Activated CD4-positive, alpha-beta T cell treated with anti-CD3 and anti-CD28 coated beads, Interleukin-2, amount 10 ng/mL, durations not matched to agents 7 days and 5 days (primary cell): ENCODE data around the gene SAMD15. TPM values are rescaled to one million over a fixed set of nuclear protein-coding genes. Genes with fewer than 3 reads are reported as not detected.
"Not testable (repeated sequence)": the region's sequence is repeated elsewhere in the genome, so short reads cannot be mapped to it uniquely, and the experiment has no call there.

Source experiments
- CTCF ChIA-PET: fragments of 350-600 bp; sonication (Branson Sonifier 250); formaldehyde crosslinking; loops from one replicate; lab custom pipeline; 2021; ENCODE audit warnings: antibody characterized with exemption; lab: Charles Lee
- POLR2A ChIA-PET: fragments of 350-600 bp; sonication (Branson Sonifier 250); formaldehyde crosslinking; loops from one replicate; lab custom pipeline; 2021; ENCODE audit warnings: antibody characterized with exemption; lab: Charles Lee
- DNase-seq: peaks from one replicate; pipeline ENCODE4 v3.0.0-alpha.2; 2020
- H3K27ac Mint-ChIP-seq: one replicate; pipeline ENCODE4 v1.8.0; 2021; ENCODE audit warnings: mild to moderate bottlenecking, moderate library complexity, mixed read lengths
- H3K27me3 Mint-ChIP-seq: one replicate; pipeline ENCODE4 v1.8.0; 2021; ENCODE audit warnings: mixed read lengths
- H3K36me3 Mint-ChIP-seq: one replicate; pipeline ENCODE4 v1.8.0; 2021; ENCODE audit warnings: low read depth, mixed read lengths
- H3K4me1 Mint-ChIP-seq: one replicate; pipeline ENCODE4 v1.8.0; 2021; ENCODE audit warnings: mixed read lengths
- H3K4me3 Mint-ChIP-seq: one replicate; pipeline ENCODE4 v1.8.0; 2021; ENCODE audit warnings: mild to moderate bottlenecking, moderate library complexity, mixed read lengths
- H3K9me3 Mint-ChIP-seq: one replicate; pipeline ENCODE4 v1.8.0; 2021; ENCODE audit warnings: mixed read lengths
- total RNA-seq, 2 experiments: library from RNA; stranded (reverse); gene quantifications; one replicate each; pipeline ENCODE4 v1.2.3, GENCODE V29; 2021

The SAMD15 gene
- under 1 TPM; 0.10 to 0.27 TPM for total RNA-seq

- Mint-ChIP-seq H3K9me3 (peaks cover 12% of the 10 kb centered on the region), H3K27ac (peak within 1 kb of the TSS; percentile 90), H3K4me3 (peak within 1 kb of the TSS; percentile 88), H3K4me1 (peaks cover 40% of the 10 kb centered on the region), H3K36me3 (peaks cover 30% of the 10 kb centered on the region), H3K27me3 (no peaks in the 10 kb centered on the region)
- POLR2A ChIA-PET, result interaction anchor here (0.6 kb wide), 1 partner anchor 383 kb away, joined by 3 read pairs; no protein-coding TSS in a partner anchor
- DNase-seq, result peak; percentile 85
- CTCF ChIA-PET, result interaction anchor here (0.8 to 1.3 kb wide), 5 partner anchors 9 to 81 kb away, joined by 3 to 4 read pairs (median 3); partner anchors contain the start of genes AHSA1 and GSTZ1
Observed at GRCh38 chr14:77376771-77377501, at the start of gene SAMD15, which contains the start of gene TMED8. Gene SAMD15 (plus strand): TSS chr14:77377379. CDS start chr14:77377419, 40 bp downstream. Gene TMED8 (minus strand): TSS chr14:77377094. CDS start chr14:77377053, 41 bp downstream.

DNA sequence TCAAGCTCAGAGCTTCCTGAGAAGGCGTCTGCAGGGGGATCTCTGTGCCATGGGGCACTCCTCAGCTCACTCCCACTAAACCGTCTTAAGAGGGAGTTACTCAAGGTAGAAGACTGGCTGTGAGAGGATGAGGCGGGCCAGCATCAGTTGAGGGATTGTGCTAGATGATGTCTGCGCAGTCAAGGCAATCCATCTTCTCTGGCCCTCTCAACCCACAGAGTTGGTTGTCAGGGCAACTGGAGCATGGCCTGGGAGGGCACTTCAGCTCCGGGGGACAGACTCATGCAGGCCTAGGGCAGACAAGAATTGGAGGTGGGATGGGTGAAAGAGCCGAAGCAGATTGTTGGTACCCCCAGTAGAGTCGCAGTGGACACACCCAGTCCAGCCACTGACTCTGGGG, 47.3 kb upstream of the SAMD15 start:
- ChIA-PET CTCF (interaction anchor here (1.0 to 1.1 kb wide), 2 partner anchors 9 to 14 kb away, joined by 4 to 5 read pairs; partner anchors contain the start of genes GSTZ1 and POMT2), POLR2A (interaction anchor here (0.9 kb wide), 1 partner anchor 8 kb away, joined by 3 read pairs; no protein-coding TSS in a partner anchor)
- Mint-ChIP-seq H3K4me1 (no peaks in the 10 kb centered on the region), H3K36me3 (no peaks in the 10 kb centered on the region), H3K27me3 (no peaks in the 10 kb centered on the region), H3K4me3 (no peak overlapping the region), H3K9me3 (no peaks in the 10 kb centered on the region), H3K27ac (no peak overlapping the region)
- DNase-seq, result no peak

DNA sequence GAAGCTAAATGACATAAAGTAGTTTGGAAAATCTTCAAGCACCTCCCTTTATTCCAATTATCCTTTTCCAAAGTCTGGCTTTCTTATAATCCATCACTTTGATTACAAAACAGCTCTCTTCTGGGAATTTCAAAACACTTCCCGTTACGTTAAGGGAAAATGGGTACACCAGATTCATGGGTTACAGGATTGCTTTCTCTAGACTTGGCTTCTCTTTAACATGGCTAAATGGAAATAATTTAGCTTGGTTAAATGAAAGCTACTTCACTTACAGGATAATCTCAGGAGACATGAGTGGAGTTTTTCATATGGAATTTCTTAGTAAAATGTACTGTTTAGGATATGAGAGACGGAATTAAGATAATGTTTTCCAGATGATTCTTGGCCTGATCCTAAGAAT, 41.6 kb upstream of the SAMD15 start:
- Mint-ChIP-seq H3K27me3 (no peaks in the 10 kb centered on the region), H3K36me3 (peaks cover 10% of the 10 kb centered on the region), H3K4me3 (no peak overlapping the region), H3K9me3 (no peaks in the 10 kb centered on the region), H3K4me1 (peaks cover 5% of the 10 kb centered on the region), H3K27ac (no peak overlapping the region)
- DNase-seq, result no peak
- CTCF ChIA-PET, result interaction anchor here (0.6 to 2.1 kb wide), 3 partner anchors 10 to 35 kb away, joined by 3 to 6 read pairs (median 5); no protein-coding TSS in a partner anchor
- POLR2A ChIA-PET, result no interaction called here

DNA sequence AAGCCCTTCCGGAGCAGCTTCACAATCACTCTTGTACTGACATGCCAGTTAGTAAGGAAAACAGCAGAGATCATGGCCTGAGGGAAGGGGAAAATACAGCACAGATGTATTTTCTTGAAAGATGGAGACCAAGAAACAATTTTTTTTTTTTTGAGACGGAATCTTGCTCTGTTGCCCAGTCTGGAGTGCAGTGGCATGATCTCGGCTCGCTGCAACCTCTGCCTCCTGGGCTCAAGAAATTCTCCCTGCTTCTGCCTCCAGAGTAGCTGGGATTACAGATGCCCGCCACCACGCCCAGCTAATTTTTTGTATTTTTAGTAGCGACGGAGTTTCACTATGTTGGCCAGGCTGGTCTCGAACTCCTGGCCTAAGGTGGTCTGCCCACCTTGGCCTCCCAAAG, 39.9 kb upstream of the SAMD15 start:
- not testable (repeated sequence) for H3K4me1 Mint-ChIP-seq, H3K9me3 Mint-ChIP-seq, H3K4me3 Mint-ChIP-seq, H3K27ac Mint-ChIP-seq, DNase-seq, H3K27me3 Mint-ChIP-seq
- ChIA-PET CTCF (interaction anchor here (1.9 kb wide), 1 partner anchor 22 kb away, joined by 6 read pairs; no protein-coding TSS in a partner anchor), POLR2A (interaction anchor here (0.6 kb wide), 1 partner anchor 645 kb away, joined by 11 read pairs; no protein-coding TSS in a partner anchor)
- H3K36me3 Mint-ChIP-seq, result peaks cover 22% of the 10 kb centered on the region

GRCh38 chr14:77337880-77338279, 39.3 kb upstream of the SAMD15 start:
- H3K9me3 Mint-ChIP-seq, result no peaks in the 10 kb centered on the region
- CTCF ChIA-PET, result no interaction called here
- DNase-seq, result no peak
- H3K27ac Mint-ChIP-seq, result no peak overlapping the region
- POLR2A ChIA-PET, result no interaction called here
- H3K27me3 Mint-ChIP-seq, result no peaks in the 10 kb centered on the region
- peaks cover 22% of the 10 kb centered on the region for H3K36me3 Mint-ChIP-seq
- H3K4me3 Mint-ChIP-seq, result no peak overlapping the region
- H3K4me1 Mint-ChIP-seq, result peaks cover 5% of the 10 kb centered on the region

- Mint-ChIP-seq H3K27me3 (no peaks in the 10 kb centered on the region), H3K9me3 (no peaks in the 10 kb centered on the region), H3K4me3 (no peak overlapping the region), H3K27ac (no peak overlapping the region), H3K4me1 (peaks cover 5% of the 10 kb centered on the region), H3K36me3 (peaks cover 24% of the 10 kb centered on the region)
- CTCF ChIA-PET, result no interaction called here
- POLR2A ChIA-PET, result no interaction called here
- DNase-seq, result no peak
Observed at GRCh38 chr14:77338302-77338701, 38.9 kb upstream of the SAMD15 start.

GRCh38 chr14:77339407-77339806, 37.8 kb upstream of the SAMD15 start:
- no peak for DNase-seq
- no peak overlapping the region for H3K4me3 Mint-ChIP-seq
- no peak overlapping the region for H3K27ac Mint-ChIP-seq
- H3K27me3 Mint-ChIP-seq, result no peaks in the 10 kb centered on the region
- ChIA-PET CTCF (interaction anchor here (0.8 to 1.1 kb wide), 2 partner anchors 8 to 42 kb away, joined by 3 read pairs; no protein-coding TSS in a partner anchor), POLR2A (no interaction called here)
- no peaks in the 10 kb centered on the region for H3K9me3 Mint-ChIP-seq
- peaks cover 26% of the 10 kb centered on the region for H3K36me3 Mint-ChIP-seq
- H3K4me1 Mint-ChIP-seq, result peaks cover 5% of the 10 kb centered on the region

GRCh38 chr14:77340389-77340788, 36.8 kb upstream of the SAMD15 start:
- CTCF ChIA-PET, result no interaction called here
- Mint-ChIP-seq H3K27ac (no peak overlapping the region), H3K27me3 (no peaks in the 10 kb centered on the region), H3K4me1 (peaks cover 5% of the 10 kb centered on the region), H3K4me3 (no peak overlapping the region), H3K9me3 (no peaks in the 10 kb centered on the region), H3K36me3 (peaks cover 26% of the 10 kb centered on the region)
- POLR2A ChIA-PET, result no interaction called here
- DNase-seq, result no peak

- ChIA-PET POLR2A (no interaction called here), CTCF (interaction anchor here (1.2 kb wide), 1 partner anchor 19 kb away, joined by 3 read pairs; no protein-coding TSS in a partner anchor)
- no peak overlapping the region for H3K27ac Mint-ChIP-seq
Observed at GRCh38 chr14:77342726-77343397, 34.3 kb upstream of the SAMD15 start.

DNA sequence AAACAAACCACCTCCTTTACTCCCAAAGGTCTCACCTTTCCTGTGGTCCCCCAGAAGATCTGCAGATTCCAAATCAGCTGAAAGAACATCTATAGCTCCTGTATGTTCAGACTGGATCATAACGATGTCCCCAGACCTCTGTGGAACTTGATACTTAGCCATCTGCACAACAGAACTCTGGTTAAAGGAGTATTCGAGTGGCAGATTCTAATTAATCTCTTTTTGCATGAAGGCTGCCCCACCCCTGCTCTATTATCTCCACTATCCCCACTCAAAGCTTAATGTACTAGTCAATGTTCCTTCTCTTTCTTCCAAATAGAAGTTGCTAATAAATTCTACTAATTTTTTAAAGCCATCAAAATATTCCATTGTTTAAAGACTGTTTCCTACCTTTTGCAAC, 33.5 kb upstream of the SAMD15 start:
- H3K27me3 Mint-ChIP-seq, result no peaks in the 10 kb centered on the region
- no peak overlapping the region for H3K4me3 Mint-ChIP-seq
- H3K9me3 Mint-ChIP-seq, result no peaks in the 10 kb centered on the region
- H3K4me1 Mint-ChIP-seq, result peaks cover 5% of the 10 kb centered on the region
- H3K27ac Mint-ChIP-seq, result no peak overlapping the region
- H3K36me3 Mint-ChIP-seq, result peaks cover 29% of the 10 kb centered on the region
- DNase-seq, result no peak
- ChIA-PET POLR2A (no interaction called here), CTCF (interaction anchor here (1.2 kb wide), 1 partner anchor 19 kb away, joined by 3 read pairs; no protein-coding TSS in a partner anchor)

More at GRCh38 chr14:77342726-77343397, 34.3 kb upstream of the SAMD15 start:
- no peak for DNase-seq
- peaks cover 5% of the 10 kb centered on the region for H3K4me1 Mint-ChIP-seq
- no peak overlapping the region for H3K4me3 Mint-ChIP-seq
- peaks cover 29% of the 10 kb centered on the region for H3K36me3 Mint-ChIP-seq
- no peaks in the 10 kb centered on the region for H3K27me3 Mint-ChIP-seq
- H3K9me3 Mint-ChIP-seq, result no peaks in the 10 kb centered on the region

DNA sequence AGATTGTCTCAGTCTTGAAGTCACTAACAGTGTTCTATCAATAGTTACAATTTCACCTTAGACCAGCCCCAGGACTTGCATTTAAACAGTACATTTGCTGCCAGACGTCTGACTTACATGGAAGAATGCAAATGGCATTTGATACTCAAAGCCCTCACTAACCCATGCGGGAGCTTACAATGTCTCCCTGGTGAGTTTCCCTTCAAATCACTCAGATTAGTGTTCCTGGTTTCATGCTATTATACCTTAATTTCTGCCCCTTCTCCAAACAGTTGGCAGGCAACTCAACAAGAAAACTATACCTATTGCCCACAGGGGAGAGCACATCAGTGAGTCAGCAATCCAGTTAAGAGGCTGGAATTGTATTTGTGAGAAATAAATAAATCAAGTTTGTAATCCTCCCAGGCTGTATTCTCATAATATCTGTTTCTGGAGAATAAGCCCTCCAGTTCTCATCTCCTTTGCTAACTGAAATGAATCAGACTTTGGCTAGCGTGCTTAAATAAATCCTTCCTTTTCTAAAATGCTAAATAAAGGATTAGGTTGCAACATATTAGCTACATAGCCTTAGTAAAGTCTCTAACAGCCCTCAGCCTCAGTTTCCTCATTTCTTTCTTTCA, 32.7 kb upstream of the SAMD15 start:
- ChIA-PET CTCF (interaction anchor here (0.8 to 1.2 kb wide), 2 partner anchors 14 to 20 kb away, joined by 3 read pairs; no protein-coding TSS in a partner anchor), POLR2A (no interaction called here)
- Mint-ChIP-seq H3K9me3 (no peaks in the 10 kb centered on the region), H3K4me1 (no peaks in the 10 kb centered on the region), H3K36me3 (peaks cover 26% of the 10 kb centered on the region), H3K27ac (no peak overlapping the region), H3K27me3 (no peaks in the 10 kb centered on the region), H3K4me3 (no peak overlapping the region)
- DNase-seq, result no peak

DNA sequence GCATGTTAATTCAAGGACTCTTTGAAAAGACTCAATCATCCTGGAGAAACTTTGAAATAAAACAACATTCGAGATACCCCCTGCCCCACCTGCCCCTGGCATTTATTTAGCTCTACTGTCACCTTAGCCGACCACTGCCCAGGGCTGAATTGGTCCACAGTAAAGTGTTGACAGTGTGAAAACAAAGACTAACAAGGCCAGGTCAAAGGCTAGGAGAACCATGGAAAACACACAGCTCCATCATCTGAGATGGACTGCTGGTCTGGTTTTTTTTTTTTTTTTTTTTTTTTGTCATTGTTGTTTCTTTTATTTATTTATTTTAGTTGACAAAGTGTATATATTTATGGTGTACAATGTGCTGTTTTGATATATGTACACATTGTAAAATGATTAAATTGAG, 30.7 kb upstream of the SAMD15 start:
- peaks cover 18% of the 10 kb centered on the region for H3K36me3 Mint-ChIP-seq
- CTCF ChIA-PET, result interaction anchor here (0.7 kb wide), 1 partner anchor 81 kb away, joined by 3 read pairs; no protein-coding TSS in a partner anchor

More for the DNA sequence above, 30.7 kb upstream of the SAMD15 start:
- POLR2A ChIA-PET, result no interaction called here
- no peaks in the 10 kb centered on the region for H3K4me1 Mint-ChIP-seq
- no peak overlapping the region for H3K27ac Mint-ChIP-seq
- no peak for DNase-seq
- no peaks in the 10 kb centered on the region for H3K9me3 Mint-ChIP-seq
- H3K4me3 Mint-ChIP-seq, result no peak overlapping the region
- H3K27me3 Mint-ChIP-seq, result no peaks in the 10 kb centered on the region
